ENCODE data around the gene MDM4. TPM values are rescaled to one million over a fixed set of nuclear protein-coding genes. Genes with fewer than 3 reads are reported as not detected.

Gene MDM4
- total RNA-seq, 1 donor from 2014 or later = 85.5 TPM

GRCh38 chr1:204591473-204592090, 75.4 kb downstream of the MDM4 start:
- intact Hi-C loops (cut with micrococcal nuclease) = no loop called here
- H3K27ac Mint-ChIP-seq = no peak overlapping the region
- peaks cover 3% of the 10 kb centered on the region for H3K36me3 Mint-ChIP-seq (ENCODE audit: low read depth)
- H3K4me1 Mint-ChIP-seq = no peaks in the 10 kb centered on the region
- DNase-seq = no peak
- no peaks in the 10 kb centered on the region for H3K9me3 Mint-ChIP-seq
- peaks cover 2% of the 10 kb centered on the region for H3K27me3 Mint-ChIP-seq
- H3K4me3 Mint-ChIP-seq = no peak overlapping the region

- no peaks in the 10 kb centered on the region for H3K4me1 Mint-ChIP-seq
- peaks cover 3% of the 10 kb centered on the region for H3K36me3 Mint-ChIP-seq (ENCODE audit: low read depth)
- H3K9me3 Mint-ChIP-seq = no peaks in the 10 kb centered on the region
- no peak overlapping the region for H3K4me3 Mint-ChIP-seq
- no peak for DNase-seq
- intact Hi-C loops (cut with micrococcal nuclease) = no loop called here
- H3K27ac Mint-ChIP-seq = no peak overlapping the region
- H3K27me3 Mint-ChIP-seq = peaks cover 2% of the 10 kb centered on the region
Measured at GRCh38 chr1:204592246-204592948, 76.2 kb downstream of the MDM4 start.

GRCh38 chr1:204598319-204598969, 82.2 kb downstream of the MDM4 start:
- DNase-seq = no peak
- intact Hi-C loops (cut with micrococcal nuclease) = no loop called here
- Mint-ChIP-seq H3K9me3 (no peaks in the 10 kb centered on the region), H3K4me1 (no peaks in the 10 kb centered on the region), H3K27me3 (no peaks in the 10 kb centered on the region), H3K4me3 (no peak overlapping the region), H3K27ac (no peak overlapping the region), H3K36me3 (ENCODE audit: low read depth) (peaks cover 3% of the 10 kb centered on the region)

- Mint-ChIP-seq H3K27ac (no peak overlapping the region), H3K4me1 (no peaks in the 10 kb centered on the region), H3K36me3 (ENCODE audit: low read depth) (peaks cover 3% of the 10 kb centered on the region), H3K9me3 (no peaks in the 10 kb centered on the region), H3K4me3 (no peak overlapping the region), H3K27me3 (no peaks in the 10 kb centered on the region)
- no peak for DNase-seq
- intact Hi-C loops (cut with micrococcal nuclease) = no loop called here
Measured at GRCh38 chr1:204599098-204599497, 82.9 kb downstream of the MDM4 start.

- DNase-seq = no peak
- intact Hi-C loops (cut with micrococcal nuclease) = no loop called here
- Mint-ChIP-seq H3K36me3 (ENCODE audit: low read depth) (peaks cover 3% of the 10 kb centered on the region), H3K4me1 (no peaks in the 10 kb centered on the region), H3K9me3 (no peaks in the 10 kb centered on the region), H3K27ac (no peak overlapping the region), H3K27me3 (no peaks in the 10 kb centered on the region), H3K4me3 (no peak overlapping the region)
Measured at GRCh38 chr1:204599596-204599995, 83.4 kb downstream of the MDM4 start.

- Mint-ChIP-seq H3K9me3 (no peaks in the 10 kb centered on the region), H3K4me1 (no peaks in the 10 kb centered on the region), H3K27me3 (no peaks in the 10 kb centered on the region), H3K4me3 (no peak overlapping the region), H3K36me3 (ENCODE audit: low read depth) (peaks cover 3% of the 10 kb centered on the region), H3K27ac (no peak overlapping the region)
- intact Hi-C loops (cut with micrococcal nuclease) = no loop called here
- no peak for DNase-seq
Measured at GRCh38 chr1:204600203-204600602, 84.0 kb downstream of the MDM4 start.

GRCh38 chr1:204600968-204601367, 84.8 kb downstream of the MDM4 start:
- no peak overlapping the region for H3K4me3 Mint-ChIP-seq
- no peaks in the 10 kb centered on the region for H3K27me3 Mint-ChIP-seq
- no peaks in the 10 kb centered on the region for H3K9me3 Mint-ChIP-seq
- H3K4me1 Mint-ChIP-seq = no peaks in the 10 kb centered on the region
- no peak overlapping the region for H3K27ac Mint-ChIP-seq
- intact Hi-C loops (cut with micrococcal nuclease) = no loop called here
- H3K36me3 Mint-ChIP-seq (ENCODE audit: low read depth) = no peaks in the 10 kb centered on the region
- no peak for DNase-seq

GRCh38 chr1:204602111-204602579, 85.9 kb downstream of the MDM4 start:
- no peaks in the 10 kb centered on the region for H3K27me3 Mint-ChIP-seq

GRCh38 chr1:204602871-204603542, 86.8 kb downstream of the MDM4 start:
- Mint-ChIP-seq H3K9me3 (no peaks in the 10 kb centered on the region), H3K27me3 (peaks cover 4% of the 10 kb centered on the region), H3K4me3 (no peak overlapping the region), H3K4me1 (no peaks in the 10 kb centered on the region), H3K27ac (no peak overlapping the region), H3K36me3 (ENCODE audit: low read depth) (no peaks in the 10 kb centered on the region)
- no peak for DNase-seq
- intact Hi-C loops (cut with micrococcal nuclease) = no loop called here

More at GRCh38 chr1:204602111-204602579, 85.9 kb downstream of the MDM4 start:
- no peaks in the 10 kb centered on the region for H3K36me3 Mint-ChIP-seq (ENCODE audit: low read depth)
- no peak for DNase-seq
- H3K4me3 Mint-ChIP-seq = no peak overlapping the region
- H3K27ac Mint-ChIP-seq = no peak overlapping the region
- intact Hi-C loops (cut with micrococcal nuclease) = no loop called here
- H3K9me3 Mint-ChIP-seq = no peaks in the 10 kb centered on the region
- H3K4me1 Mint-ChIP-seq = no peaks in the 10 kb centered on the region

- Mint-ChIP-seq H3K4me1 (no peaks in the 10 kb centered on the region), H3K27me3 (peaks cover 4% of the 10 kb centered on the region), H3K36me3 (ENCODE audit: low read depth) (no peaks in the 10 kb centered on the region), H3K9me3 (no peaks in the 10 kb centered on the region), H3K4me3 (no peak overlapping the region), H3K27ac (no peak overlapping the region)
- DNase-seq = no peak
- intact Hi-C loops (cut with micrococcal nuclease) = no loop called here
Measured at GRCh38 chr1:204605791-204606190, 89.6 kb downstream of the MDM4 start.

Other genes with a start within 250 kb of the MDM4 start
- 0.07 and 0.47 TPM in 2 replicates for gene PLEKHA6, start 156.5 kb upstream of the MDM4 start, total RNA-seq
- gene PPP1R15B, start 104.6 kb upstream of the MDM4 start, total RNA-seq = 70.9 and 74.0 TPM in 2 replicates
- 22.7 and 23.6 TPM in 2 replicates for gene PIK3C2B, start 21.6 kb upstream of the MDM4 start, total RNA-seq
- gene LRRN2, start 169.3 kb downstream of the MDM4 start, total RNA-seq = 0.05 TPM in 1 of 2 replicates, not detected in the other

Measured in activated CD4-positive, alpha-beta T cell treated with anti-CD3 and anti-CD28 coated beads, Interleukin-2, amount 10 ng/mL, durations not matched to agents 24 days and 14 days (primary cell).